HG02571 (cell line): Measurements from ENCODE around the gene IDH3A.
"Not testable (repeated sequence)": the region's sequence is repeated elsewhere in the genome, so short reads cannot be mapped to it uniquely, and the experiment has no call there.

Source experiments
- ATAC-seq: cut with Tn5 transposase; IDR thresholded peaks from one replicate; pipeline ENCODE4 v1.9.1; 2021; ENCODE audit warnings: mild to moderate bottlenecking, moderate library complexity; ENCODE audit not compliant: unreplicated experiment

IDH3A gene

GRCh38 chr15:78129077-78129750 lies 19.9 kb upstream of the IDH3A start:
- no peak for ATAC-seq

GRCh38 chr15:78129751-78130287 lies 19.3 kb upstream of the IDH3A start:
- no peak for ATAC-seq

DNA sequence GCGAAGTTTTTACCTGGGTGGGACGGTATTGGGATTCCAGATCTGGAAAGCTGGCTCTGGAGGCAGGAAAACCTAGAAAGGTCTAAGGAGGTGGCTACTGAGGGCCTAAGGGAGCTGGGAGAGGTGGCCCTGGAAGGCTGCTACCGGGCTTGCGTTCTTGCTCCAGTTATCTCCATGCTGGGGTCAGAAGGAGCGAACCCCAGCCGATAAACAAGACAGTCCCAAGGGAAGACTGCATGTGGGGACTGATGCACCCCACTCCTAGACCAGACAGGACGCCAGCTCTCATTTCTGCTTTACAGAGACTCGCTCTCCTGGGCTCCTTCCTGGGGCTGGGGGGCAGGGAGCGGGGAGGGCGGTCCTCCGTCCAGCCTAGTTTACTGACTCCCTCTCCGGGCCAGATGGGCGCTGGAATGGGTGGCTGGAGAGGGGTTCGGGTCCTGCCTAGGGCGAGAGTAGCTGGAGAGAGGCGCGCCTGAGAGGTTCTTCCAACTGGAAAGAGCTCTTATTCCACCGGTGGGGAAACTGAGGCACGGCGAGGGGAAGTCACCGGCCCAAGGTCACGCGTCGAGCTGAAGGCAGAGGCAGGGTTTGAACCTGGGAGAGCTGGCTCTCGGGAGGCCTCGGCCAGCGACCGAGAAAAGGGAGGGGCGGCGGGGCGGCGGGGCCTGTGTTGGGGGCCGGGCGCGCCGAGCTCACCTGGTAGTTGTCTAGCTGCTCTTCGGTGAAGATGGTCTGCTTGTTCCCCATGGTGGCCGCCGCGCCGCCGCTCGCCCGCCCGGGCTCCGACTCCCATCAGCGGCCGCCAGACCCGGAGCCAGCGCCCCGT lies 18.5 kb upstream of the IDH3A start:
- ATAC-seq = peak; percentile 22

DNA sequence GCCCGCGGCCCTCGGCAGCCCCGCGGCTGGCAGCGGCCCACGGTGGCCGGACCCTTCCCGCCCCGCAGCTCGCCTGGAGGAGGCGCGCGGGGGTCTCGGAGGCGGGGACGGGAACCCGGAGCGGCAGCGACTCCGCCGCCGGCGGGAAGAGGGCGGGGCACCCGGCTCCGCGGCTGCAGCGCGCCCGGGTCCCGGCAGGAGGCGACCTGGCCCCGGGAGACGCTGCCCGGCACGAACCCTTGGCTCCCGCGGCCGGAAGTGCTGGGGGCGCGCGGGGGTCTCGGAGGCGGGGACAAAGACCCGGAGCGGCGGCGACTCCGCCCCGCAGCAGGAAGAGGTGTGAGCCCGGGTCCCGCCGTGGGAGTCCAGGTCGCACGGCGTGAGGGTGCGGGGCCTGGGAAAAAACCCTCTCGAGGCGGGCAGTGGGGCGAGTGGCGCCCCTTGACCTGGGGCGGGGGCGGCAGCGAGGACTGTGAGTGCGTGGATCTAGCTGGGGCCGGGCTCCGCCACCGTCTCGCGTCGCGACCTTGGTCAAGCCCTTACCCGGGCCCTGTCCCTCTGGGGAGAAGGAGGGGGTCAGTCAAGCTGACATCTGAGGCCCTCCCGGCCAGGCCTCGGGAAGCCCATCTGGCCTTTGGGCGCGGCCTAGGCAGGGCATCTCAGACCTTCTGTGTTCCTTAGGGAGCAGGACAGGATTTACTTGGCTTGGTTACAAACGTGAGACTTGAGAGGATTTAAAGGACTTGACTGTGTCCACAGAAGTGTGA lies 17.7 kb upstream of the IDH3A start, which contains the start of gene CIB2:
CIB2 (minus strand) TSS at position 151 of the 767 bp plus-strand sequence. CDS start 230 bp downstream, outside the sequence.
- peak; percentile 75 for ATAC-seq

DNA sequence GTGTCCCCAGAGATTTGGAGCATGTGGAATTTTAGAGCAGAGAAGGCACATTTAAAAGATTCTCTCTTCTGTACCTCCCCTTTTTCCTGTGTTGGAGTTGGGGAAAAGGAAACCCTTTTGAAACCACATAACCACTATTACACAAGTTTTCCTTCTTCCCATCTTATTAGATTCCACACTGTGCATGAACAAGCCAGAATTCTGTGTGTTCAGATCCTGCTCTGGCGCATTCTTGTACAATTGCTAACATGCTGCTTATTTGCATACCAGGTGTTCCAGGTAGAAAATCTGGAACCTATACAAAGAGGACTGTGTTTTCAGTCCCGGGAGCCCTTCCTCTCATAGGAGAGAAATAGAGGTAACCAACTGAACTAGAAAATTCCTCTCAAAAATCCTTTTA lies 15.4 kb upstream of the IDH3A start:
- ATAC-seq = no peak

DNA sequence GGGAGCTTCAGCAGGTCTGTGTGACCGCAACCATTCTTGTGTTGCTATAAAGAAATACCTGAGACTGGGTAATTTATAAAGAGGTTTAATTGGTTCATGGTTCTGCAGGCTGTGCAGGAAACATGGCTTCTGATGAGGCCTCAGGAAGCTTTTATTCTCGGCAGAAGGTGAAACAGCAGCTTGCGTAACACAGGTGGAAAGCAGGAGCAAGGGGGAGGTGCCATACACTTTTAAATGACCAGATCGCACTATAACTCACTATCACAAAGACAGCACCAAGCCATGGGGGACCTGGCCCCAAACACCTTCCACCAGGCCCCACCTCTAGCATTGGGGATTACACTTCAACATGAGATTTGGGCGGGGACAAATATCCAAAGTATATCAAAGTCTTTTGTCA lies 9.6 kb upstream of the IDH3A start:
- ATAC-seq = no peak

DNA sequence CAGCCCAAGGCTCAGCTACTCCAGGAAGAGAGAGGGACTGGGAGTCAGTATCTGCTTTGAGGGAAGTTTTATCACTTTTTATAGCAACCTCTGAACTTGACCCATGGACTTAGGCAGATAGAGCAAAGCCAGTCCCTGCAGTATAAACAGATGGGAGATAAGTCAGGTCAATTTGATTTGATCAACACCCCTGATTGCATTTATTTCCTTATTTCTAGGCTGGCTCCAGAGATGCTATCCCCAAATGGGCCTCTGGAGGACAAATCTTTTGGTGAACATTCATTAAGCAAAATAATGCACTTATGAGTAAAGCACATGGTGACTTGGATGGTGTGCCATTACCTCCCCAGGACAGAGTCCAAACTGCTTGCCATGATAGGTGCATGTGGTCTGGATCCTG lies 8.9 kb upstream of the IDH3A start:
- ATAC-seq = no peak

DNA sequence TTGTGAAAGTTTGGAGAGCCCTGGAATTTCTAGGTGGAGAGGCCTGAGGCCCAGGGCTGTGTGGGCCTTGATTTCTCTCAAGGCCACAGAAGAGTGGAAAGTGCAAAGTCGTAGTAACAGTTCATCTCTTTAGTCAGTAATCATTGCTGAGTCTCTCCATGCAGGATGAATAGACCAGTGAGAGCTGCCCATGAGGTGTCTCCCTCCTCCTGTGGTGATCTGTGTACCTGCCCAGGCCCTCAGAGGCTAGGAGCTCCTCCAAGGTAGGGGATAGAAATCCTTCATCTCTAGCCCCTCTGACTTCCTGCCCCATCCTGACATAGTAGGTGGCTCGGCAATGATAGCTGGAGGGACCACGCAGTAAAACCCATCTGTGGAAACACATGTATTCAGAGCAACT lies 6.8 kb upstream of the IDH3A start:
- ATAC-seq = no peak

GRCh38 chr15:78146425-78147154 lies 2.6 kb upstream of the IDH3A start:
- ATAC-seq = no peak

- ATAC-seq = no peak
Measured at GRCh38 chr15:78147566-78147965, 1.6 kb upstream of the IDH3A start.

DNA sequence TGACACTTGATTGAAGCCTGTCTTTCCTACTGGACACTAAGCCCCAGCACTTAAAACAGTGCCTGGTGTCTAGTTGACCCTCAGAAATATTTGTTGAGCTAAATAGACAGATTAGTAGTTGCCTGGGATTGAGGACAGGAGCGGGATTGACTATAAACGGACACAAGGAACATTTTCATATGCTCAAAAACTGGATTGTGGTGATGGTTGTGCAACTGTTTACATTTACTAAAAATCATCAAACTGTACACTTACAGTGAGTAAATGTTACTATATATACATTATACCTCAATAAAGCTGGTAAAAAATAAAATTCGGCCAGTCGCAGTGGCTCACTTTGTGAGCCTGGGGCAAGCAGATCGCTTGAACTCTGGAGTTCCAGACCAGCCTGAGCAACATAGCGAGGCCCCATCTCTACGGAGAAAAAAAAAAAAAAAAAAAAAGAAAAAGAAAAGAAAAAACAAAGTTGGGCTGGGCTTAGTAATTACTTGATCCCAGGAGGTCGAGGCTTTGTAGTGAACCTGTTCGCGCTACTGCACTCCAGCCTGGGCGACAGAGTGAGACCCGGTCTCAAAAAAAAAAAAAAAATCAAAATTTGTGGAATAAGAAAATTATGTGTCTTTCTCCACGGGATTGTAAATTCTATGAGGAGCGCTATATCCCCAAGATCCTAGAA lies 632 bp upstream of the IDH3A start:
- no peak for ATAC-seq

DNA sequence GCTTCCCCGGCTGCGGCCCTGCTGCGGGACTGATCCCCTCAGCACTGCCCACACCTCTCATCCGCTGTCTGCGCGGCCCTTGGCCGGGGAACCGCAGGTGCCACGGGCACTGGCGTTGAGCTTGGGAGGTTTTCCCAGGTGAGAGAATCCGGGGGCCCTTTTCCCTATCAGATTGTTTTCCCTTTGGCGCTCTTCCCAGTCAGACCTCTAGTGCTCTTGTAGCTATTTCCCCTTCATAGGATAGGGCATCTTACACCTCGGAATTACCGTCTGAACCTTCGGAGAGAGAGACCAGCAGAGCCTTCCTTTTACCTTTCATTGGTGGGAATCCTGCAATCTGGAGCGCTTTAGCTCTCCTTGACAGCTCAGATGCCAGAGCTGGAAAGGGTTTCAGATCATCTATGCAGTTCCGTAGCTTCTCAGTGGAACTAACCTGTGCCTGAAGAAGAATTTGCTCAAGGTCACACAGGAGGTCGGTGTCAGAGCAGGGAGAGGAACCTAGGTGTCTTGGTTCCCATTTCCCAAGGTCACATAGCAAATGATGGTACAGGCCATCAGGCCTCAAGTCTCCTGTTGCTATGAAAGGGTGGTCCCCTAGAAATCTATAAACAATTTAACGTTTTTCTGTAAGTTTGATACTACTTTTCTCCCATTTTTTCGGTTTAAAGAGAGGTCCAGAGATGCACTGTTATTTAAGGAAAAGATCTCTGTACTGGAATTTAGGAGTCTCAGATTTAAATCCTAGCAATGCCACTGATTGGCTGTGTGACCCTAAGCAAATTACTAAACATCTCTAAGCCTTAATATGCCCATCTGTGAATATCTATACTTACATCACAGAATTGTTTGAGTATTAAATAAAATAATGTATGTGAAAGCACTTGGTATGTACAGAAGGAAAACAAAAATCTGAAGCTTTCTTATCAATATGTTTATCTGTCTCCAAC lies 916 bp downstream of the IDH3A start:
- ATAC-seq = no peak

DNA sequence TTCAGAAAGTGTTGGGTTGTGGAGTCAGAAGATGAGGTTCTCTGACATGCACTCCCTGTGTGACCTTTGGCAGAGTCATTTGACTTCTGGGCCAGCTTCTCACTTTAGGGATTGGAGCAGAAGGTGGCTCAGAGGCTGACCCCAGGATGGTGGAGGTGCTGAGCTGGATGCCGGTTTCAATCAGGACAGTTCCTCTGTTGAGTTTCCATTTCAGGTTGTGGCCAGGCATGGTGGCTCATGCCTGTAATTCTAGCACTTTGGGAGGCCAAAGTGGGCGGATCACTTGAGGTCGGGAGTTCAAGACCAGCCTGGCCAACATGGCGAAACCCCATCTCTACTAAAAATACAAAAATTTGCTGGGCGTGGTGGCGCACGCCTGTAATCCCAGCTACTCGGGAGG lies 1.9 kb downstream of the IDH3A start:
- not testable (repeated sequence) for ATAC-seq

DNA sequence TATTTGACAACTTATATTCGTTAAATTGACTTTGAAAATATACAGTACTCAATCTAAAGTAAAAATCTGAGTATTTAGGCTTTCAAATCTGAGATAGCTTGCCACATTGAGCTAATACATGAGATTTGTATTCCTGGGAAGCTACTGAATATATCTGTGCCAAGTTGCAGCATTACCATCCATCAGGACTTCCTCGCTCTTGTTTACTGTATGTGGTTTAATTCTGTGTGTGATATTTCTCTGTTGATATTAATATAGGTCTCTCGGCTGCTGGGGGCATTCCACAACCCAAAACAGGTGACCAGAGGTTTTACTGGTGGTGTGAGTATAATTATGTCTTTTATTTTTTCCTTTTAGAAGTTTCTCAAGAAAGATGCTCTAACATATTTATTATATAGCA lies 5.8 kb downstream of the IDH3A start:
- ATAC-seq = no peak

DNA sequence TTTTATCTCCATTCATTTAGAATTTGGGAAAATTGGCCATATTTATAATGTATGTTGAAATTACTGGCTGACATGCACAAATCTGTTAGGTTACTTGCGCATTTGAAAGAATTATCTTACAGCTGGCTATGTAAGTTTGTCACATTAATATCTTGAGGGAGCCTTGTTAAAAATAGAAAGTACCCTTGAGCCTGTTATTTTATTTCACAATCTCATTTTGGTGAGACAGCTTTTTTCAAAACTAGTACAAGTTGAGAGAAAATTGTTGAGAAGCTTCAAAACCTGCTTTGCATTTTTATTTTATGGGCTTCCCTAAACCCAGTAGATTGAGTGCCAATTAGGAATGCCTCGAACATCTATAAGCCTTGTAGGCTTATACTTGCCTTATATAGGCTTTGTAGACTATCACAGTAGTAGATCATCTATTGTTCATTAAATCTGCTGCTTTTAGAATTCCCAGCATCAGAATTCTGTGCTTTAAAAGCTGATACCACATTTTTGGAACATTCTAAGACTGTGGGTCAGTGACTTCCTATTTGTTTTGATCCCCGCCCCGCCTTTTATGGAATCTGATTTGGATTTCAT lies 6.3 kb downstream of the IDH3A start:
- no peak for ATAC-seq

- no peak for ATAC-seq
Measured at GRCh38 chr15:78156653-78157052, 7.5 kb downstream of the IDH3A start.

DNA sequence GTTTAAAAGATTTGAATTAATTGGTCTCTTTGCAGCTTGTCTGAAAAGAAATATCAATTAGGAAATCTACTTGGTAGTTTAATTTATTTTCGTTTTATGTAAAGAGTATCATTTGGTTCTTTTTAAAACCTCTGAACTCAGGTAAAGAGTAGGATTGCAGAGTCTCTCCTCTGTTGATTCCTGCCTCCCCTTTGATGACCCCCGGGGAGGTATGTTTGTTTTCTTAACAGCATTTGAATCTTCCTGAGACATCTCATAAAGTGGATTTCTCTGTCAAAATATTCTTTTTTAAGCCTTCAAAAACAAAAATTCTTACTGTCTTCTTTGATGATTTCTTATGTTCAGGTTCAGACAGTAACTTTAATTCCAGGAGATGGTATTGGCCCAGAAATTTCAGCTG lies 8.0 kb downstream of the IDH3A start:
- no peak for ATAC-seq

- no peak for ATAC-seq
Measured at GRCh38 chr15:78159395-78159794, 10.2 kb downstream of the IDH3A start.

DNA sequence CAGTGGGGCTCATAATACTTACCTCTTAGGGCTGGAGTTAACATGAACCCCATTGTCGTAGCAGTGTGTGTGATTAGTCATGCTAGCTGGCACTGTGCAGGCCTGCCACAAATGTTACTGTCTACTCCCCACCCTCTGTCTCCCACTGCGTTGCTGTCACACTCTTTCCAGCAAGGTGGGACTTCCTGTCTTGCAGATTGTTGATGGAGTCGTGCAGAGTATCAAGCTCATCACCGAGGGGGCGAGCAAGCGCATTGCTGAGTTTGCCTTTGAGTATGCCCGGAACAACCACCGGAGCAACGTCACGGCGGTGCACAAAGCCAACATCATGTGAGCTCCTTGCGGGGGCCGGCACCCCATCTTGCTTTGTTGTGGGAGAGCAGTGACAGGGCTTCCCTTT lies 12.9 kb downstream of the IDH3A start:
- no peak for ATAC-seq
